GM21529 (cell line): ENCODE results near the gene NPW.

Experiments used
- ATAC-seq: cut with Tn5 transposase; IDR thresholded peaks from one replicate; pipeline ENCODE4 v1.9.1; 2021; ENCODE audit not compliant: unreplicated experiment

NPW gene

DNA sequence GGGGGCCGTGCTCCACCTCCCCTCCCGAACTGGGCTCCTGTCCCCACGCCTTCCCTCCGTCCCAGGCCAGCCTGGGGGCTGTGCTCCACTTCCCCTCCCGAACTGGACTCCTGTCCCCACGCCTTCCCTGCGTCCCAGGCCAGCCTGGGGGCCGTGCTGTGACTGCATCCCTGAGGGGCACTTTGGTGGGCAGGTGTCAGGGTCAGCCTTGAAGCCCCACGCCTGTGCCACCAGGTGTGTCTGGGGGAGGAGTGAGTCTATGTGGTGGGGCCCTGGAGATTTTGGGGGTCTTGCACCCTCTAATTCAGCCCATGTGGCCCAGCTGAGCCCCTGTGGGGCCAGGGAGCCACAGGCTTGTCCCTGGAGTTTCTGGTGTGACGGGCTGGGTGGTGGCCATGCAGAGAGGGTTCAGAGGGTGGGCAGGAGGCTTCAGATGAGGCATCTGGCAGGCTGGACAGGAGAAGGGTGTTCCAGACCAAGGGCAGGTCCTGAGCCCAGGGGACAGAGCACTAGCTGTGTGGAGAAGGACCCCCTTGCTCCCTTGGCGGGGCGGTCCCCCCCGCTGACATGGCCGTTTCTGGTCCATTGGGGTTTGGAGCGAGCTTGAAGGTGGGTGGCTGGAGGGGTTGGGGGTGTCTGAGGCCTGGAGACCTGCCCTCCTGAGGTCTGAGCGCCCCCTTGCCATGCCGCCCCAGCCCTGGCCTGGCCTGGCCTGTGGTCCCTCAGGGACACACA, 15.3 kb downstream of the NPW start:
- ATAC-seq = no peak

DNA sequence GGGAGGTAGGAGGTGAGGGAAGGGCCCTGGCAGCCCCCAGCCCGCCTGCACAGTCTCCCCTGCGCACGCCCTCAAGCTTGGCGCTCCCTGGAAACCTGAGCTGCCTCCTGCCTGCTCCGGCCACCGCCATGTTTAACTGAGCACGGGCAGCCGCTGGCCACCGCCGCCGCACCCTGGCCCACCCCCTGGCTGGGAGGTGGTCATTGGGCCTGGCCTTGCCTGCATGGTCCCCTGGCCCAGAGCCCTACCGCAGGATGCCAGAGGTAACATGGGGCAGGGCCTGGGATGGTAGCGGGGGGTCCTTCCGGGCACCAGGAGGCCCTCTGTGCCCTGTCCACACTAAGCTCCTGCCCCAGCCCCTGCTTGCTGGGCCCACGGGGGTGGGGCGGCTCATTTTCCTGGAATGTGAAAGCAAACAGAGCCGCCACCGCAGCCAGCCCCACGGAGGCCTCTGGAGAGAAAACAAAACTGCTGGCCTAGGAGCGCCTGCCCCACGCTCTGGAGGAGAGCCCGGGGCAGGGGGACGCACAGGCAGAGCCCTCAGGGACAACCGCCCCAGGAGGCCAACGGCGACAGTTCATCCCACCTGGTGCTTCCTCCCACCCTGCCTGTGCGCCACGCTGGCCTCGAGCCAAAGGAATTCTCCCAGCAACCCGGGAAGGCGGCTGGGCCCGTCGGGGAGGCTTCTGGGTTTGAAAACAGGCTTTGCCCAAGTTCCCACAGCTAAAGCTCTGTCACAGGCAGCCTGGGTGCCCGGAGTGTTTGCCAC, 16.0 kb downstream of the NPW start:
- no peak for ATAC-seq

DNA sequence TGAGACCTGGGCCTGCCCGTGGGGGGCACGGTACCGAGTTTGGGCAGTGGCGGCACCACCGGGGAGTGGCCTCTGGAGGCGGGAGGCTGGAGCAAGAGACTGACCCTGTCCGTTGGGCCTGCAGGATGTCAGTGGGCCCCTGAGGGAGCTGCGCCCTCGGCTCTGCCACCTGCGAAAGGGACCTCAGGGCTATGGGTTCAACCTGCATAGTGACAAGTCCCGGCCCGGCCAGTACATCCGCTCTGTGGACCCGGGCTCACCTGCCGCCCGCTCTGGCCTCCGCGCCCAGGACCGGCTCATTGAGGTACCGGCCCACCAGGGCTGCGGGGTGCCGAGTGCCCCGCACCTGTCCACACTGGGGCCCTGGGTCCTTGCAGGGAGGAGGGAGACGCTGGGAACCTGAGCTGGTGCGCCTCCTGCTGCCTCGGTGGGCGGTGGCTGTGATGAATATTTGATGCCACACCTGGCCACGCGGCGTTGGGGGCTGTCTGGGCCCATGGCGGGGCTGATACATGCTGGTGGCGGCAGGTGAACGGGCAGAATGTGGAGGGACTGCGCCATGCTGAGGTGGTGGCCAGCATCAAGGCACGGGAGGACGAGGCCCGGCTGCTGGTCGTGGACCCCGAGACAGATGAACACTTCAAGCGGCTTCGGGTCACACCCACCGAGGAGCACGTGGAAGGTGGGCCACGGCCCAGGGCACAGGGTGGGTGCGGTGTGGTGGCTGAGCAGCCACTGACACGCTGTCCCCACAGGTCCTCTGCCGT, 16.8 kb downstream of the NPW start:
- ATAC-seq = no peak

DNA sequence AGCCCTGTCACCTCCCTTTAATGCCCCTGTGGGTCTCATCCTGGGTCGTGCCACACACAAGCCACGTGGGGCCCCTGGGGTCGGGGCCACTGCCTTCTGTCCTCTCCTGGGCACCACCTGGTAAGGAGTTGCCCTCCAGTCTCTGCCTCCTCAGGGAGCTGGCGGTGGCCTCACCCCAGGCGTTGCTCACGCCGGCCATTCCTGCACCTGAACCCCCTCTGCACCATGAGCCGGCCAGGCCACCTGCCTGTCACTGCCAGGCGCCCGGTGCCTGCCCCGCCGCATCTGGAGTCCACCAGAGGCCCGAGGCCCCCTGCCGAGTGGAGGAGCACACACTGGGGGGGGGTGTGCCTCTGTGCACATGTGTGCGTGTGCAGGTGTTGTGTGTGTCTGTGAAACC, 17.5 kb downstream of the NPW start:
- ATAC-seq = no peak

DNA sequence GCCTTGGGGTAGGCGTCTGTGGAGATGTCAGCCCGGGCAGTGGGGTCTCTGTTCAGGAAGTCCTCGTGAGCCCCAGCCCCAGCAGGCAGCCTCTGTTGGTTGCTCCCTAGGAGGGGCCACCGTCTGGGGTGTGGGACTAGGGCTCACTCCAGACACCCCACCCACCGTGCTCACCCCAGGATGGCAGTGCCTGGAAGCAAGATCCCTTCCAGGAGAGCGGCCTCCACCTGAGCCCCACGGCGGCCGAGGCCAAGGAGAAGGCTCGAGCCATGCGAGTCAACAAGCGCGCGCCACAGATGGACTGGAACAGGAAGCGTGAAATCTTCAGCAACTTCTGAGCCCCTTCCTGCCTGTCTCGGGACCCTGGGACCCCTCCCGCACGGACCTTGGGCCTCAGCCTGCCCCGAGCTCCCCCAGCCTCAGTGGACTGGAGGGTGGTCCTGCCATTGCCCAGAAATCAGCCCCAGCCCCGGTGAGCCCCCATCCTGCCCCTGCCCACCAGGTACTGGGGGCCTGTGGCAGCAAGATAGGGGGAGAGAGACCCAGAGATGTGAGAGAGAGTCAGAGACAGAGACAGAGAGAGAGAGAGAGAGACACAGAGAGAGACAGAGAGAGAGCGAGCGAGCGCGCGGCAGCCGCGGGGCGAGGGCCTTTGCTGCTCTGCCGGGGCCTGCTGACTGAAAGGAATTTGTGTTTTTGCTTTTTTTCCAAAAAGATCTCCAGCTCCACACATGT, 18.2 kb downstream of the NPW start:
- no peak for ATAC-seq

DNA sequence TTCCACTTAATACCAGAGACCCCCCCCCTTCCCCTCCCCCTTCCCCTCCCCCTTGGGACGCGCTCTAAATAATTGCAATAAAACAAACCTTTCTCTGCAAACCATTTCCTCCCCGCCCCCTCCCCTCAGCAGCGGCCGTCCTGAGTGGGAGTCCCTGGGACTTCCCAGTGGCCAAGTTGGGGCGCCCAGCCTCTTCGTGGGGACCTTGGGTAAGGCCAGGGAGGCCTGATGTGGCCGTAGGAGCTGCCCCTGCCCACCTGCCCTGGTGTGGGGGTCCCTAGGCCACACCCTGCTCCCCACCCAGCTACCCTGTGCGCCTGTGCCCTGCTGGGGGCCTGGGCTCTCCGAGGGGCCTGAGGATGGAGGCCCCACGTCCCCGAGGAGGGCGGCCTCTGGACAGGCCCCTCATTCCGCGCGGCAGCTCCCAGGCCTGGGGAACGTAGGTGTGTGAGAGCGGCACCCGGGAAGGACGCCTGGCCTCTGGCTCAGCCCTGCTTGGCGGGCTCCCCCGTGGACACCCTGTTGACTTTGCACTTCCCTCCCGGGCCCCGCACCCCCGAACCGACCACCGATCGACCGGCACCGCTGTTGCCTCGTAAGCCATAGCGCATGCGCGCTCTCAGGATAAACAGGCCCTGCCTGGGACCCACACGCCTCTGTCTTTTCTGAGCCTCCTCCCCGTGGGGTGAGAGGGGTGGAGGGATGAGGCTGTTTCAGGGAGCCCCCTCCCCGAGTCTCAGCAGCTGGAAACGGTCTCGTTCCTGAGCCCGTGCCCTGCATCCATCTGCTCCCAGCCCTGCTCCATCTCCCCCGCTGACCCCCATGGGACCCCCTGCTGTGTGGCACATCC, 19.0 kb downstream of the NPW start:
- no peak for ATAC-seq

DNA sequence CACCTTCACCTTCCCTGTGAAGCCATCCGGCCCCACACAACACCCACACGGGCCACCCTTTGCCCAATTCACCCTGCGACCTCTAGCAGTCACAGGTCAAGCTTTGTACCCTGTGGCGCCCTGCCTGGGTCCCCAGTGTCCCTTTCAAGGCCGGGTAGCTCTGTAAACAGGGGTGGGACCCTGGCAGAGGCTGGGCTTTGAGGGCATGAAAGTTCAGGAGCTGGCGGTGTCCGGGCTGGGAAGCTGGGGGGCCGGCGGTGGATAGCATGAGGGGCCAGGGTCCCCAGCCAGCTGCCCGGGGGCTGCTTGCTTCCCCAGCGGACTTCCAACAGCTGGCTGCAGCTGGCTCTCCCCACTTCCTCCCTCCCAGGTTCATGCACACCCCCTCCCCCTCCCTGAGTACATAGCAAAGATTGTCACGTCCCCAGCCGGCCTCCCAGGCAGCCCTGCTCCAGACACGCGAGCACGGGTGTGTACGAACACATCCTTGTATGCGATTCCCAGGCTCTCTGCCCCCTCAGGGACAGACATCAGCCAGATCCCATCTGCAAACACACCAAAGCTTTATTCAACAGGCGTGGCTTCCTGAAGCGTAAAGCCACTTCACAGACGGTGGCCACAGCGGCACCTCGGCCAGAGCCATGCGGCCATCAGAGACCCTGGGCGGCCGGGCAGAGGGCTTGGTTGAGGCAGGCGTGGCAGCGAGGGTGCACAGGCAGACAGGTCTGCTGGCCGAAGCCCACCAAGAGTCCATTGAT, 19.9 kb downstream of the NPW start:
- no peak for ATAC-seq

DNA sequence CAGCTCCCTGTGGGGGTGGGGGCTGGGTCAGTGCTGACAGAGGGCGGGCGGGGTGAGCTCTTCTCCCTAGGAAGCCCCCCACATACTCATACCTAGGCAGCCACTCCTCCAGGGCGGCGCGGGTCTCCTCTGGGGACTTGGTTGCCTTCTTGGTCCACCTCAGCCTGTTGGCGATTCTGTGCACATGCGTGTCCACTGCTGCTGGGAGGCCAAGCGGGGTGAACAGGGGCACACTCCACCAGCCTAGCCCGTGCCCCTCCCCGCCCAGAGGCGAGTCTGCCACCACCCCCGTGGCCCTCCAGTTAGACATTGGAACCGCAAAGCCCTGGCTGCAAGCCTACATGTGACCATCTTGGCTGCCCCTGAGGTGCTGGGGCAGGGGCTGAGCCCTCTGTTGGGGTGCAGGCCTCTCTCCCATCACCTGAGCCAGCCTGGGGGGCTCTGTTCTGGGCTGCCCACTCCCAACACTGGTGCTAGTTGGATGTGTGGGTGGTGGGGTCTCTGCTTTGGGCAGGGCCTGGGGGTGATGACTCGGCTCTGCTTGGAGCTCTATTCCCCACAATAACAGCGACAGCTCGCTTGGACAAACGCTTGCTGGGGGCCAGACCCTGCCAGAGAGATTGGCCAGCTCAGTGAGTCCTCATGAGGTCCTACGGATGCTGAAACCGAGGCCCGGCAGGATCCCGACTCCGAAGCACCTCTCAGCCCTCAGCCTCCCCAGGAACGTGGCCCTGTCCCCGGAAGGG, 20.6 kb downstream of the NPW start:
- ATAC-seq = no peak

DNA sequence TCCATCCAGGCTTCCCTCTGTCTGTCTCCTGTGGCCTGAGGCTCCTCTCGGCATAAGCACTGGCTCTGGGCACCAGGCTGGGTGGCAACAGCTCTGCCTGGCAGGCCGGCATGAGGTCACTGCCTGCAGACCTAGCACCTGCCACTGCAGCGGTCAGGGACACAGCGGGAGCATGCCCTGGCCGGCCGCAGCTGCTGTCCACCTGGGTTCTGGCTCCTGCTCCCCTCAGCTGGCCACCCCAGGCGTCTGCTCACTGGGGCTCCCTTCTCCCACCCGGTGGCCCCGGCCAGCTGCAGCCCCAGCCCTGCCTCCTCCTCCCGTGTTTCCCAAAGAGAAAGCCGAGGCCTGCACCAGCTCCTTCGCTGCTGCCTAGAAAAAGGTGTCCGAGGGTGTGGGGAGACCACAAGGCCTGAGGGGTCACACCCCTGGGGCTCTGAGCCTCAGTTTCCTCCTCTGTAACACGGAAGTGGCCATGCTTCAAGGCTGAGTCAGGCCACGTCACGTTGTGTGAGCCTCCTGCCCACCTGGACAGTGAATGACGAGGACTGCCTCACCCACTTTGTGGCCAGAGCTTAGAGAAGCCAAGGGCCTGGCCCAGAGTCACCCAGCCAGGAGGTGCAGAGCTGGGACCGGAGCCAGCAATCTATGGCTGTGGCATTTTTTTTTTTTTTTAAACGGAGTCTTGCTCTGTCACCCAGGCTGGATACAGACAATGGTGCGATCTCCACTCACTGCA, 21.4 kb downstream of the NPW start:
- no peak for ATAC-seq

DNA sequence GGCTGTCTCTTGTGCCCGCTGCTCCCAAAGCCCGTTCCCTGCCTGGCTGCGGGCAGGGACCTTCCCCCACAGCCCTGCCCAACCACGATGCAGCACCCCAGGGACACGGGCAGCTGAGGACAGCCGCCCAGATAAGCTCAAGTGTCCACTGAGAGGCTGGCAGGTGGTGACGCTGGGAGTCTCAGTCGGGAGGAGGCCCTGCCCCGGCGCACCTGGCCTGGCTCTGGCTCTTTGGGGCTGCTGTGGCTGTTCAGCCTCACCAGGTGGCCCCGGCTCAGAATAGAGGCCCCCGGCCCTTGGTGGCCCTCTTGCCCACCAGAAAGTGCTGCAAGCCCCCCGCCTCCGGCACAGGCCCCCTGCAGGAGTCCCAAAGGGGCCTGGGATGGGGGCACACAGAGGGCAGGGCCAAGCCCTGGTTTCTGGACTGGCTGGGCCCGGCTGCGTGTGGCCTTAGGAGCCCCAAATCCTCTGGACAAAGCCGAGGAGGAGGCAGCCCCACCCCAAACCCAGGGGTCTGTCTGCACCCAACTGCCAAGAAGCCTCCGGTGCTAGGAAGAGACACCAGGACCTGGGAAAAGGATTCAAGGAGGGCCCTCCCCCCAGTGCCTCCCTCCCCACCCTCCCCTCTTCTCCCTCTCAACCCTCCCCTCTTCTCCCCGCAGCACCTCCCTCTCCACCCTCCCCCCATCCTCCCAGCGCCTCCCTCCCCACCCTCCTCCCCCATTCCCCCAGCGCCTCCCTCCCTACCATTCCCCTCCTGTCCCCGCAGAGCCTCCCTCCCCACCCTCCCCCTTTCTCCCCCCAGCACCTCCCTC, 22.8 kb downstream of the NPW start:
- ATAC-seq = no peak

DNA sequence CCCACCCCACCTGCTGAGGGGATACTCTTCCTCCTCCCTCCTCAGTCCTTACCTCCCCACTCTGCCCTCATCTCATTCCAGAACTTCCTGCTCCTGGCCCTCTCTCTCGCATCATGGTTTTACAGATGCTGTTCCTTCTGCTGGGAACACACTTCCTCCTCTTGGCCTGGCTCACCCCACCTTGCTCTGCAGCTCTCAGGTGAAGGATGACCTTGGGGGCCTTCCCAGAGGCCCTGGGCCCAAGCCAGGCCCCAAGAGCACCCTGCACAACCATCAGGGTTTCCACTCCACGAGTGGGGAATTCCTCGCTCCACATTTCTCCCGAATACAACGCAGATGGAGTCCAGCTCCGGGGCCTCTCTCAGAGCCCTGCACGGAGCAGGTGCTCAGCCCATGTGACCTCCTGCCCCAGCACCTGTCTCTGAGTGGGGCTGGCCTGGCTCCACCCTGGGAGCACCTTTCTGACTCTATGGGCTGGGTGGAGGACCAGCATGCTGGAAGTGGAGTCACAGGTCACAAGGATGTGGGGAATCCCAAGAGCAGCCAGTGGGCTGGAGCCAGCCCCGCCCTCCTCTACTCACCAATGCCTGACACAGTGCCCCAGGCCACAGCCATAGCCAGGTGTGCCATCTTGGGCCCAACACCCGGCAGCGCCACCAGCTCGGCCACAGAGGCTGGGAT, 23.5 kb downstream of the NPW start:
- no peak for ATAC-seq

DNA sequence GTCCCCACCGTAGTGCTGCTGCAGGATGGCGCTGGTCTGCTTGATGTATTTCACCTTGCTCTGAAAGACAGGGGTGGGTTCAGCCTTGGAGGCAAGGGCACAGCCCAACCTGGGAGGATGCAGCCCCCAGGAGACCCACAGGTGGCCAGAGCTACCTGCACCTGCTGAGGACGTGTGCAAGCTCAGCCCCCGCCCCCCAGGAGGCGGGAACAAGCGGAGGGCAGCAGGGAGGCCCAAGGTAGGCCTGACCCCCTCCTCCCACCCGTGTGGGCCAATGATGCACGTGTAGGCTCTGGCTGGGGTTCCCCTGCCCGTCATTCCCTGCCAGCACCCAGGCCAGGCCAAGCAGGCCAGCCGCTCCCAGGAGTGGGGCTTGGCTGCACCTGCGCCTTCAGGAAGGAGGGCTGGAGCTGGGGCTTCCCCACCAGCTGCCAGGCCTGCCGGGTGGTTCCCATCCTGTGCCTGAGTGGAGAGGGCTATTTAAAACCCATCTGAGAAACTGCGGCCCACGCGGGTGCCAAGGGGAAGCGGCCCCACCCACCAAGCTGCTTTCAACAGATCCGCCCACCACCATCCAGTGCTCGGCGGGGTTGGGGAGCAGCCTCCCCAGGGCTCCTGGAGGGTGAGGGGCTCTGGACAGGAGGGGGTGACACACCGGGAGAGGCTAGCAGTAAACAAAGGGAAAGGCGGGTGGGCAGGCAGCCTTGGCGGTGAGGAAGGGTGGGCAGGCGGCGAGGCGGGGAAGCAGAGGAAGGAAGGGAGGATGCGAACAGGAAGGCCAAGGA, 24.3 kb downstream of the NPW start:
- no peak for ATAC-seq

DNA sequence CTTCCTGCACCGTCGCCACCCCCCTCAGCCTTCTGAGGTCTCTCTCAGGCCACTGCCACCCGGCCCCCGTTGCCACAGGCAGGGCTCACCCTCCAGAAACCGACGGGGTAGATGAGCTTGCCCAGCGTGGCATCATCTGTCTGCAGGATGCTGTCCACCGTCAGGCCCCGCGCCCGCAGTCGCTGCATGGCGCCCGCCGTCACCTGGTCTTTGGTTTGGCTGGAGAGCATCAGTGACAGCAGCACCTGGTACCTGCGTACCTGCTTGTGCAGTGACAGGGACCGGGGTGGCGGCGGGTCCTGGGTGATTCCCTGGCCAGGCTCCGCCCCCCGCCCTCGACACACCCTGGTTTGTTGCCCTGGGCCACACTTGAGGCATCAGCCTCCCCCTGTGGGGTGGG, 25.0 kb downstream of the NPW start:
- no peak for ATAC-seq

DNA sequence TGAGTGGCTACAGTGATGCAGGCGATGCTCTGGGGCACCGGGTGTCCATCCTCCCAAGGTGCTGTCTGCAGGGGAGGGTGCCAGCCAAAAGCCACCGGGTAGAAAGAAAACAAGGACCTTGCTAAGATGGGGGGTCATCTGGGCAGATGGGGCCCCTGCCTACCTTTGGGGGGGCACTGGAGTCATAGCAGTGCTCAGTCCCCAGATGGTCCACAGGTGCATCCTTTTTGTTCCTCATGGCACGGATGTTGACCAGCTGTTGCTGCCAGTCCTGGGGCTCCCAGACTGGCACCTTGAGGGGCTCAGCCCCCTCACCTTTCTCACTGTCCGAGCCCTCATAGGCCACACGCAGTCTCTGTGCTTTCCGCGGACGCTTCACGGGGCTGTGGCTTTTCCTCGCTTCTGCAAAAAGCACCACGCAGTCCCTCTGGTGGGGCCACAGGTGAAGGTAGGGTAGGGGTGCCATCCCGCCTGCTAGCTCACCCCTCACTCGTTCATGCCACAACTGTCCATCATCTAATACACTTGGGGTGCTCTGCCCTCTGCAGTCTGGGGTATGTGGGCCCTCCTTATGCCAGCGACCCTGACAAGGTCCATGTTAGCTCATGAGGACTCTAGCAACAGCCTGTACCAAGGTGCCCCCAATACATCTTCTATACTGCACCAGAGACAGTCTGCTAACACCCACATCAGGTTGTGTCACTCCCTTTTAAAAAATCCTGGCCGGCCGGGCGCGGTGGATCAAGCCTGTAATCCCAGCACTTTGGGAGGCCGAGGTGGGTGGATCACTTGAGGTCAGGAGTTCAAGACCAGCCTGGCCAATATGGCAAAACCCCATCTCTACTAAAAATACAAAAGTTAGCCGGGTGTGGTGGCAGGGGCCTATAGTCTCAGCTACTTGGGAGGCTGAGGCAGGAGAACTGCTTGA, 26.6 kb downstream of the NPW start:
- ATAC-seq = no peak

DNA sequence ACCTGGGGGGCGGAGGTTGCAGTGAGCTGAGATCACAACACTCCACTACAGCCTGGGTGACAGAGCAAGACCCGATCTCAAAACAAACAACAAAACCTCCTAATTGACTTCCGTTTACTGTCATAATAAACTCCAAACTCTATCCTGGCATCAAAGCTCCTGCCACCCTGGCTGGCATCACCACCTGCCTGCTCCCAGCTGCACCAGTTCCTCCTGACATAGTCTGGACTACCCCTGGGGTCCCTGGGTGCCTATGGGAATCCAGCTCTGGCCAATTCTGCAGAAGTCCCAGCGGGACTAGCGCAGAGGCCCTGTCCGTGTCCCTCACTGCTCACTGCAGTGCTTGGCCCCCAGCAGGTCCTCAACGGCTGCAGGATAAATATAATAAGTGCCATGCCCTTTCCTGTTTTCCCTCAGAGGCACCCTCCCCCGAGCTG, 27.3 kb downstream of the NPW start:
- no peak for ATAC-seq
